MCF 10A (cell line): Measurements from ENCODE around the gene ANKRD13A. TPM values are rescaled to one million over a fixed set of nuclear protein-coding genes. Genes with fewer than 3 reads are reported as not detected.

Experiments
- BruUV-seq: library from RNA; stranded (reverse); fragments of 400-500 nt; replicated peaks from 2 replicates; lab custom pipeline; 2021; lab: Mats Ljungman, UMichigan
- CTCF ChIA-PET: fragments of 300-600 bp; sonication (Branson Sonifier 250); formaldehyde crosslinking; extraction: SDS; loops from one replicate; lab custom pipeline; 2021; ENCODE audit warnings: antibody characterized with exemption, inconsistent platforms; lab: Yijun Ruan, JAX
- POLR2A ChIA-PET: fragments of 300-600, 350-650 bp; sonication (Branson Sonifier 250); formaldehyde crosslinking; extraction: SDS; loops from one replicate; lab custom pipeline; 2020; ENCODE audit warnings: antibody characterized with exemption, inconsistent platforms; lab: Yijun Ruan, JAX
- DNase-seq: peaks from one replicate; pipeline ENCODE4 v3.0.0-alpha.2; 2018; ENCODE audit not compliant: unreplicated experiment
- H3K27ac Mint-ChIP-seq: one replicate; pipeline ENCODE4 v1.8.0; 2022; ENCODE audit warnings: mild to moderate bottlenecking, low read depth, mixed read lengths; ENCODE audit not compliant: unreplicated experiment
- H3K27me3 Mint-ChIP-seq: one replicate; pipeline ENCODE4 v1.8.0; 2022; ENCODE audit warnings: mixed read lengths; ENCODE audit not compliant: insufficient read depth, unreplicated experiment
- H3K36me3 Mint-ChIP-seq: one replicate; pipeline ENCODE4 v1.8.0; 2022; ENCODE audit warnings: mild to moderate bottlenecking, moderate library complexity, mixed read lengths; ENCODE audit not compliant: insufficient read depth, unreplicated experiment
- H3K4me1 Mint-ChIP-seq: one replicate; pipeline ENCODE4 v1.8.0; 2022; ENCODE audit warnings: mixed read lengths; ENCODE audit not compliant: insufficient read depth, unreplicated experiment
- H3K4me3 Mint-ChIP-seq: one replicate; pipeline ENCODE4 v1.8.0; 2022; ENCODE audit warnings: mild to moderate bottlenecking, moderate library complexity, mixed read lengths; ENCODE audit not compliant: unreplicated experiment
- H3K9me3 Mint-ChIP-seq: one replicate; pipeline ENCODE4 v1.8.0; 2022; ENCODE audit warnings: mixed read lengths; ENCODE audit not compliant: unreplicated experiment
- intact Hi-C: fragments of 100-400 bp; cut with micrococcal nuclease; formaldehyde crosslinking; loops from 2 replicates; pipeline ENCODE4 v1.14.1; 2022
- total RNA-seq: library from RNA; stranded (reverse); gene quantifications from 2 replicates; pipeline ENCODE4 v1.2.3, GENCODE V29; 2022
- TF ChIP-seq, protein P1 (sequence below): fragments of 200-600 bp; IDR thresholded peaks from one replicate; pipeline ENCODE4 v1.8.0; 2022; ENCODE audit warnings: antibody characterized with exemption, mild to moderate bottlenecking; ENCODE audit not compliant: unreplicated experiment

The ANKRD13A gene
- total RNA-seq, 1 experiment from 2014 or later, result 32.5 TPM

DNA sequence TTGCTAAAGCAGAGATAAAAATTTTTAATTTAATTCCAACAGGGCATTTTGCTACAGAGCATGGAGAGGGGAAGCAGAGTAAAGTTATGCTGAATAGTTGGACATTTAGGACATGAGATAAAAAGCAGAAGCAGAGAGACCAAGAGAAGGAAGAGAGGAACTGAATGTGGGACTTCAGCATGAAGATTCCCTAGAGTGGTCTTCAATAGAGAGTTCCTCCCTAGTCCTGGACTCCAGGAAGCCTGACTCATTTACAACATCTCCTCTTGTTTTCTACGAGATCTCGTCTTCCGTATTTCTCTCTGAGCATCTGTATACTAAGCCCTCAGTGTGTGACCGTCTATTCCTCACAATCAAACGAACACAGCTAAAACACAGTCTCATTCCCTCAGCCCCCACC, 89.7 kb downstream of the ANKRD13A start:
- no TSS peak for BruUV-seq
- H3K9me3 Mint-ChIP-seq, result peaks cover 5% of the 10 kb centered on the region
- H3K36me3 Mint-ChIP-seq, result no peaks in the 10 kb centered on the region
- intact Hi-C loops, result no loop called here
- ChIA-PET CTCF (interaction anchor here (1.2 kb wide), 1 partner anchor 11 kb away, joined by 7 read pairs; no protein-coding TSS in a partner anchor), POLR2A (no interaction called here)
- H3K27me3 Mint-ChIP-seq, result peaks cover 51% of the 10 kb centered on the region
- H3K4me1 Mint-ChIP-seq, result no peaks in the 10 kb centered on the region
- H3K27ac Mint-ChIP-seq, result no peak overlapping the region
- no peak for DNase-seq
- no peak overlapping the region for H3K4me3 Mint-ChIP-seq
- TF ChIP-seq, protein P1, sequence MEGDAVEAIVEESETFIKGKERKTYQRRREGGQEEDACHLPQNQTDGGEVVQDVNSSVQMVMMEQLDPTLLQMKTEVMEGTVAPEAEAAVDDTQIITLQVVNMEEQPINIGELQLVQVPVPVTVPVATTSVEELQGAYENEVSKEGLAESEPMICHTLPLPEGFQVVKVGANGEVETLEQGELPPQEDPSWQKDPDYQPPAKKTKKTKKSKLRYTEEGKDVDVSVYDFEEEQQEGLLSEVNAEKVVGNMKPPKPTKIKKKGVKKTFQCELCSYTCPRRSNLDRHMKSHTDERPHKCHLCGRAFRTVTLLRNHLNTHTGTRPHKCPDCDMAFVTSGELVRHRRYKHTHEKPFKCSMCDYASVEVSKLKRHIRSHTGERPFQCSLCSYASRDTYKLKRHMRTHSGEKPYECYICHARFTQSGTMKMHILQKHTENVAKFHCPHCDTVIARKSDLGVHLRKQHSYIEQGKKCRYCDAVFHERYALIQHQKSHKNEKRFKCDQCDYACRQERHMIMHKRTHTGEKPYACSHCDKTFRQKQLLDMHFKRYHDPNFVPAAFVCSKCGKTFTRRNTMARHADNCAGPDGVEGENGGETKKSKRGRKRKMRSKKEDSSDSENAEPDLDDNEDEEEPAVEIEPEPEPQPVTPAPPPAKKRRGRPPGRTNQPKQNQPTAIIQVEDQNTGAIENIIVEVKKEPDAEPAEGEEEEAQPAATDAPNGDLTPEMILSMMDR, result no peak

Other genes starting within 250 kb of the ANKRD13A start
- gene TRPV4, start 166.0 kb upstream of the ANKRD13A start, total RNA-seq, result 0.09 and 0.15 TPM in 2 replicates
- 37.2 and 53.3 TPM in 2 replicates for gene GLTP, start 118.9 kb upstream of the ANKRD13A start, total RNA-seq
- 26.4 and 36.3 TPM in 2 replicates for gene TCHP, start 99.2 kb upstream of the ANKRD13A start, total RNA-seq
- 30.0 and 30.9 TPM in 2 replicates for gene GIT2, start 3.1 kb upstream of the ANKRD13A start, total RNA-seq
- gene C12orf76, start 49.1 kb downstream of the ANKRD13A start, total RNA-seq, result 7.3 and 13.4 TPM in 2 replicates
- gene IFT81, start 124.9 kb downstream of the ANKRD13A start, total RNA-seq, result 8.5 and 8.7 TPM in 2 replicates